GM23338 (cell line): ENCODE results near the gene POLA1. TPM values are rescaled to one million over a fixed set of nuclear protein-coding genes. Genes with fewer than 3 reads are reported as not detected.

ENCODE experiments used
- ATAC-seq: fragments of 200-7000 bp; cut with Tn5 transposase; 3 replicates; pipeline ENCODE4 v1.9.1; 2020
- DNase-seq: peaks from one replicate; pipeline ENCODE4 v3.0.0-alpha.2; 2015; ENCODE audit warnings: low spot score
- H2AFZ ChIP-seq: fragments of 200-600 bp; sonication (generic); 2 replicates; pipeline ENCODE4 v1.8.0; 2016; ENCODE audit warnings: antibody characterized with exemption, mild to moderate bottlenecking, moderate library complexity
- H3F3A ChIP-seq: fragments of 200-600 bp; sonication (generic); replicated peaks from 2 replicates; pipeline ENCODE4 v1.8.0; 2017; ENCODE audit warnings: antibody characterized with exemption, mixed run types, low read depth
- H3K27ac ChIP-seq: fragments of 200-600 bp; sonication (generic); 2 replicates; pipeline ENCODE4 v1.6.1; 2016; ENCODE audit warnings: low read depth
- H3K27me3 ChIP-seq: fragments of 200-600 bp; sonication (generic); 2 replicates; pipeline ENCODE4 v1.8.0; 2016; ENCODE audit warnings: mild to moderate bottlenecking, mixed run types, moderate library complexity; ENCODE audit not compliant: insufficient read depth
- H3K36me3 ChIP-seq: fragments of 200-600 bp; sonication (generic); 2 replicates; pipeline ENCODE4 v1.8.0; 2016; ENCODE audit warnings: mild to moderate bottlenecking; ENCODE audit not compliant: insufficient read depth
- H3K4me1 ChIP-seq: fragments of 200-600 bp; sonication (generic); 2 replicates; pipeline ENCODE4 v1.8.0; 2016; ENCODE audit warnings: mild to moderate bottlenecking, moderate library complexity; ENCODE audit not compliant: insufficient read depth
- H3K4me2 ChIP-seq: fragments of 200-600 bp; sonication (generic); 2 replicates; pipeline ENCODE4 v1.7.1; 2017; ENCODE audit warnings: mixed run types
- H3K4me3 ChIP-seq: fragments of 200-600 bp; sonication (generic); 2 replicates; pipeline ENCODE4 v1.6.1; 2016; ENCODE audit warnings: mixed run types
- H3K79me2 ChIP-seq: fragments of 200-600 bp; sonication (generic); replicated peaks from 2 replicates; pipeline ENCODE4 v1.8.0; 2017; ENCODE audit warnings: mild to moderate bottlenecking; ENCODE audit not compliant: insufficient read depth
- H3K9me2 ChIP-seq: fragments of 200-600 bp; sonication (generic); 2 replicates; pipeline ENCODE4 v1.8.0; 2017; ENCODE audit not compliant: insufficient read depth
- H4K20me1 ChIP-seq: fragments of 200-600 bp; sonication (generic); replicated peaks from 2 replicates; pipeline ENCODE4 v1.8.0; 2017; ENCODE audit warnings: mild to moderate bottlenecking; ENCODE audit not compliant: insufficient read depth
- H3K27ac Mint-ChIP-seq: 2 replicates; pipeline ENCODE4 v1.8.0; 2020; ENCODE audit warnings: inconsistent platforms, mild to moderate bottlenecking, moderate library complexity, mixed read lengths
- H3K27me3 Mint-ChIP-seq: 3 replicates; pipeline ENCODE4 v1.8.0; 2022; ENCODE audit warnings: low read depth, mild to moderate bottlenecking, moderate library complexity, mixed read lengths, inconsistent platforms; ENCODE audit not compliant: insufficient read depth, poor library complexity
- H3K36me3 Mint-ChIP-seq: 3 replicates; pipeline ENCODE4 v1.8.0; 2021; ENCODE audit warnings: low read depth, mild to moderate bottlenecking, inconsistent platforms, moderate library complexity, mixed read lengths
- H3K4me1 Mint-ChIP-seq: 3 replicates; pipeline ENCODE4 v1.8.0; 2020; ENCODE audit warnings: mild to moderate bottlenecking, inconsistent platforms, mixed read lengths
- H3K4me3 Mint-ChIP-seq: 3 replicates; pipeline ENCODE4 v1.8.0; 2021; ENCODE audit warnings: moderate library complexity, mild to moderate bottlenecking, inconsistent platforms, mixed read lengths
- H3K9me3 Mint-ChIP-seq: 3 replicates; pipeline ENCODE4 v1.8.0; 2020; ENCODE audit warnings: moderate library complexity, mild to moderate bottlenecking, inconsistent platforms, mixed read lengths
- CREB1 ChIP-seq: fragments of 250-450 bp; sonication (Bioruptor Pico); IDR thresholded peaks from 2 replicates; pipeline ENCODE4 v1.5.0; 2020; ENCODE audit warnings: low read depth, mild to moderate bottlenecking, moderate library complexity
- CTCF ChIP-seq, 2 experiments: fragments of 200-600 bp in 1 of 2; sonication (generic) in 1 of 2; conservative IDR thresholded peaks; 2 replicates each; pipeline versions ENCODE4 v1.5.1 to v1.6.1; 2016 to 2017; ENCODE audit warnings: antibody characterized with exemption in 2 of 2, low read depth in 2 of 2, mild to moderate bottlenecking in 2 of 2, moderate library complexity in 1 of 2
- ETS1 ChIP-seq: IDR thresholded peaks from 2 replicates; pipeline ENCODE4 v1.6.1; 2016; ENCODE audit warnings: antibody characterized with exemption
- EZH2 ChIP-seq: fragments of 200-600 bp; sonication (generic); IDR thresholded peaks from one replicate; pipeline ENCODE4 v1.8.0; 2017; ENCODE audit warnings: antibody characterized with exemption, mild to moderate bottlenecking, low read depth; ENCODE audit not compliant: unreplicated experiment
- EZH2phosphoT487 ChIP-seq: fragments of 200-600 bp; sonication (generic); IDR thresholded peaks from one replicate; pipeline ENCODE4 v1.8.1; 2018; ENCODE audit warnings: antibody characterized with exemption; ENCODE audit not compliant: unreplicated experiment
- JUNB ChIP-seq: IDR thresholded peaks from one replicate; pipeline ENCODE4 v1.6.1; 2016; ENCODE audit warnings: antibody characterized with exemption; ENCODE audit not compliant: unreplicated experiment
- POLR2AphosphoS5 ChIP-seq: IDR thresholded peaks from 2 replicates; pipeline ENCODE4 v1.6.1; 2016; ENCODE audit warnings: antibody characterized with exemption, low read depth
- REST ChIP-seq: IDR thresholded peaks from one replicate; pipeline ENCODE4 v1.6.1; 2018; ENCODE audit warnings: antibody characterized with exemption; ENCODE audit not compliant: unreplicated experiment
- ZNF462 ChIP-seq: fragments of 250-450 bp; sonication (Bioruptor Pico); IDR thresholded peaks from 2 replicates; pipeline ENCODE4 v1.5.0; 2020; ENCODE audit warnings: mild to moderate bottlenecking, moderate library complexity
- polyA plus RNA-seq: library from polyadenylated mRNA; unstranded; fragments of >200 nt; fragmentation: Nextera tagmentation; extraction: Ambion mirVana; gene quantifications from 2 replicates; pipeline ENCODE4 v1.2.1, GENCODE V29; 2016
- total RNA-seq: library from RNA; depleted of rRNA; stranded (reverse); fragments of >200 nt; shearing (Covaris generic); gene quantifications from 2 replicates; pipeline ENCODE4 v1.2.3, GENCODE V29; 2014

Gene POLA1
- total and polyA plus RNA-seq, 2 experiments from 2014 or later: 12.6 to 36.6 TPM

DNA sequence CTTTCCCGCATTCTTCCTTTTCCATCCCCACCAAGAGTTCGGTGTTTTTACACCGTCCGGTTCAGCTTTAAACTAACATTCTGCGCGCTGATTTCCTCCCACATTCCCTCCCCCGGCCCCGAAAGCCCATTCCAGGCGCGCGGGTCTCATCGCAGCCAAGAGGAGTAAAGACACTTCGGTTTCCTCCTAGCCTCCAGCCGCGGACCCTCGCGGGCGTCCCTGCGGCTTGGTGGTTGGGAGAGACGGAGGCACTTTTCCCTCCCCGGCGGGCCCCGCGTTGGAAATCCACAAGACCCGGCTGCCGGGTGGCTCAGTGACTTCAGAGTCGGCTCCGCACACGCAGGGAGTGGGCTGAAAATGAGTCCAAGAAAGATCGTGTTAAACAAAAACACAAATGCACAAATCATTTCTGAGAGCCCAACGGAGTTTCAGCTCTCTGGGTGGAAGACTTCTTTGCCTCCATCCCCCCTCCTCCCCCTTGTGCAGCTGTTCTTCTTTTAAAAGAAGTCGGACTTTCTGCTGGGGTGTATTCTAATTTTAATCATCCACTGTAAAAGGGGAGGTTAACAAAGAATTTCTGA, 324.0 kb downstream of the POLA1 start:
- H4K20me1 ChIP-seq: no peaks in the 10 kb centered on the region
- no peaks in the 10 kb centered on the region for H3K36me3 ChIP-seq
- H3F3A ChIP-seq: no peaks in the 10 kb centered on the region
- DNase-seq (no peak), ATAC-seq (no peak)
- no peaks in the 10 kb centered on the region for H3K79me2 ChIP-seq
- peaks cover 33% of the 10 kb centered on the region for H3K4me1 Mint-ChIP-seq
- peaks cover 3% of the 10 kb centered on the region; the same call in 1 of the 3 replicates for H3K36me3 Mint-ChIP-seq
- peak overlapping the region; percentile 75 for H3K4me2 ChIP-seq
- H3K27ac Mint-ChIP-seq: no peak overlapping the region
- H3K9me3 Mint-ChIP-seq: 0 out of 3 replicates have a peak, but pooled peaks cover 3% of the 10 kb centered on the region
- H3K27me3 ChIP-seq: peaks cover 95% of the 10 kb centered on the region
- TF ChIP-seq EZH2: peak; percentile 55
- TF ChIP-seq REST: no peak
- no peak for TF ChIP-seq CREB1 (CRISPR knock-in tag)
- no peak for TF ChIP-seq JUNB
- no peak for TF ChIP-seq EZH2phosphoT487
- no peak for TF ChIP-seq ZNF462
- no peak for TF ChIP-seq POLR2AphosphoS5
- no peak for TF ChIP-seq CTCF (conservative IDR thresholded peaks at IDR 0.05; ENCODE audit: low read depth in 2 of 2)
- TF ChIP-seq ETS1: no peak
- 0 out of 2 replicates have a peak overlapping the region, but pooled peaks have one; percentile 10 for H2AFZ ChIP-seq
- H3K27me3 Mint-ChIP-seq: peaks cover 88% of the 10 kb centered on the region
- H3K4me3 ChIP-seq: peak overlapping the region; percentile 52
- H3K9me2 ChIP-seq: no peaks in the 10 kb centered on the region
- peak overlapping the region; percentile 73 for H3K4me3 Mint-ChIP-seq
- H3K27ac ChIP-seq: no peak overlapping the region
- H3K4me1 ChIP-seq: peaks cover 31% of the 10 kb centered on the region
